ELR (cell line): ENCODE data around the gene TEC.

ENCODE experiments used
- DNase-seq: peaks from one replicate; pipeline ENCODE4 v3.0.0-alpha.2; 2015; ENCODE audit warnings: low read depth

The TEC gene

GRCh38 chr4:48121180-48121579, 148.5 kb downstream of the TEC start:
- no peak for DNase-seq

- DNase-seq = no peak
Measured at GRCh38 chr4:48120132-48120531, 149.5 kb downstream of the TEC start.

- DNase-seq = no peak
Measured at GRCh38 chr4:48119646-48120045, 150.0 kb downstream of the TEC start.

- no peak for DNase-seq
Measured at GRCh38 chr4:48118081-48118480, 151.6 kb downstream of the TEC start.

- no peak for DNase-seq
Measured at GRCh38 chr4:48116582-48116981, 153.1 kb downstream of the TEC start.

- no peak for DNase-seq
Measured at GRCh38 chr4:48114412-48114811, 155.2 kb downstream of the TEC start.

GRCh38 chr4:48112017-48112667, 157.5 kb downstream of the TEC start:
- peak; percentile 62 for DNase-seq

GRCh38 chr4:48110452-48110978, 159.1 kb downstream of the TEC start:
- DNase-seq = no peak

GRCh38 chr4:48109413-48110263, 160.0 kb downstream of the TEC start:
- DNase-seq = peak; percentile 67

GRCh38 chr4:48108309-48109073, 161.1 kb downstream of the TEC start:
- DNase-seq = peak; percentile 10

- no peak for DNase-seq
Measured at GRCh38 chr4:48105230-48105629, 164.4 kb downstream of the TEC start.

- DNase-seq = no peak
Measured at GRCh38 chr4:48103483-48104139, 166.0 kb downstream of the TEC start.

- DNase-seq = peak; percentile 2
Measured at GRCh38 chr4:48102303-48102702, 167.3 kb downstream of the TEC start.

GRCh38 chr4:48100256-48100655, 169.4 kb downstream of the TEC start:
- DNase-seq = no peak

- no peak for DNase-seq
Measured at GRCh38 chr4:48095441-48095840, 174.2 kb downstream of the TEC start.

GRCh38 chr4:48093991-48094416, 175.6 kb downstream of the TEC start:
- peak; percentile 84 for DNase-seq

- no peak for DNase-seq
Measured at GRCh38 chr4:48090621-48091020, 179.0 kb downstream of the TEC start.

GRCh38 chr4:48085821-48086589, 183.6 kb downstream of the TEC start:
- DNase-seq = no peak
